Activated T-helper 1 cell treated with anti-CD3 and anti-CD28 coated beads, Interleukin-12 subunit alpha, Interleukin-12 subunit beta, Interleukin-2, Interleukin-4 antibody, amounts not matched to agents 30 ng/mL and 10 ng/mL and 1 ng/mL, durations not matched to agents 14 hours and 24 hours and 36 hours (primary cell): Measurements from ENCODE around the gene ATAD3C. TPM values are rescaled to one million over a fixed set of nuclear protein-coding genes. Genes with fewer than 3 reads are reported as not detected.
"Not testable (repeated sequence)": the region's sequence is repeated elsewhere in the genome, so short reads cannot be mapped to it uniquely, and the experiment has no call there.

Source experiments
- DNase-seq: peaks from one replicate; pipeline ENCODE4 v3.0.0; 2021; ENCODE audit warnings: low spot score
- H3K27ac Mint-ChIP-seq: one replicate; pipeline ENCODE4 v1.8.0; 2021; ENCODE audit warnings: mild to moderate bottlenecking, mixed read lengths
- H3K27me3 Mint-ChIP-seq: one replicate; pipeline ENCODE4 v1.8.0; 2022; ENCODE audit warnings: mild to moderate bottlenecking, moderate library complexity, mixed read lengths; ENCODE audit not compliant: insufficient read depth
- H3K36me3 Mint-ChIP-seq: one replicate; pipeline ENCODE4 v1.8.0; 2021; ENCODE audit warnings: low read depth, mixed read lengths
- H3K4me1 Mint-ChIP-seq: one replicate; pipeline ENCODE4 v1.8.0; 2021; ENCODE audit warnings: low read depth, mixed read lengths
- H3K4me3 Mint-ChIP-seq: one replicate; pipeline ENCODE4 v1.8.0; 2021; ENCODE audit warnings: mild to moderate bottlenecking, moderate library complexity, mixed read lengths
- H3K9me3 Mint-ChIP-seq: one replicate; pipeline ENCODE4 v1.8.0; 2021; ENCODE audit warnings: mixed read lengths
- intact Hi-C: fragments of 100-400 bp; cut with micrococcal nuclease; formaldehyde crosslinking; loops from one replicate; pipeline ENCODE4 v1.15.1; 2024
- total RNA-seq: library from RNA; stranded (reverse); gene quantifications from 2 replicates; pipeline ENCODE4 v1.2.3, GENCODE V29; 2022

The ATAD3C gene
- total RNA-seq, 1 donor from 2014 or later, result 0.57 TPM

DNA sequence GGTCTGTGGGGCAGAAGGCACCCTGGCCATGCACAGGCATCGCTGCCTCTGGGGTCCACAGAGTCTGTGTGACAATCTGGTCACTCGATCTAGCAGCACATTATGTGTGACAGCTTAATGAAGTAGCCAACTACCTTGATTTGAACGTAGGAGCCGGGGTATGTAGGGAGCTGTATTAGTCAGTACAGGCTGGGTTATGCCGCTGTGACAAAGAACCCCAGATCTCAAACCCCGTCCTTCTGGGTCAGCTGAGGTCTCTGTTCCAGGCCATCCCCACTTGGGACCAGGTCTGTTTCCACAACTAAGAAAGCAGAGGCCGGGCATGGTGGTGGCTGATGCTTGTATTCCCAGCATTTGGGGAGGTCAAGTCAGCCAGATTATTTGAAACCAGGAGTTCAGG lies 13.8 kb downstream of the ATAD3C start:
- Mint-ChIP-seq H3K27ac (no peak overlapping the region), H3K27me3 (no peaks in the 10 kb centered on the region), H3K36me3 (no peaks in the 10 kb centered on the region), H3K9me3 (no peaks in the 10 kb centered on the region), H3K4me3 (no peak overlapping the region), H3K4me1 (no peaks in the 10 kb centered on the region)
- intact Hi-C loops, result no loop called here
- no peak for DNase-seq

DNA sequence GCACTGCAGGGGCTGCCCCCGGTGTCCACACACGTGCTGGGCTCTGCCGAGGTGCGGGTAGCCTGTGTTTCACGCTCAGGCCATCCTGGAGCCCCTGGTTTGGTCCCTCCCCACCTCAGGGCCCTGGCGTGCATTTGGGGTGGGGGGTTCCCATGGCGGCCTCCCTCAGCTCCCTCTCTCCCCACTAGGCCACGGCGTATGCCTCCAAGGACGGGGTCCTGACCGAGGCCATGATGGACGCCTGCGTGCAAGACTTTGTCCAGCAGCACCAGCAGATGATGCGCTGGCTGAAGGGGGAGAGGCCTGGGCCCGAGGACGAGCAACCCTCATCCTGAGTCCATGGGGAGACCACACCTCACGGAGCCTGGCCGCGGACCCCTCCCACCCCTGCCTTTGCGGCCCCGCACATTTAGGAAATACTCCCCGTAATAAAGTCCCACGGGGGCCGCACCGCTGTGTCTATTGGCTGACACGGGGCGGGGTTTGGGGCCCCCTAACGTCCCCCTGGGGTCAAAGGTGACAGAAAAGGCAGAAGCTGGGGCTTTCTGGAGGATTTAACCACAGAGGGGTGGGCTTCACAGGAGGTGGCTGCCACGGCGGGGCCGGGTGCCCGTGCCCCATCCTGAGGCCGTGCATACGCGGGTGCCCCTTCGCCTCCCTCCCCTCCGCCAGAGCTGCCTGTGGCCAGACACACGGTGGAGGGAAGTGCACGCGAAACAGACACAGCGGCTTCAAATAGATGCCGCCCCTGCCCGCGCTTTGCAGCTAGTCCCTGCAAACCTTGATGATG lies 18.9 kb downstream of the ATAD3C start:
- H3K27ac Mint-ChIP-seq, H3K9me3 Mint-ChIP-seq, H3K27me3 Mint-ChIP-seq, DNase-seq, H3K36me3 Mint-ChIP-seq, H3K4me3 Mint-ChIP-seq, intact Hi-C loops: not testable (repeated sequence)
- H3K4me1 Mint-ChIP-seq, result peaks cover 10% of the 10 kb centered on the region

DNA sequence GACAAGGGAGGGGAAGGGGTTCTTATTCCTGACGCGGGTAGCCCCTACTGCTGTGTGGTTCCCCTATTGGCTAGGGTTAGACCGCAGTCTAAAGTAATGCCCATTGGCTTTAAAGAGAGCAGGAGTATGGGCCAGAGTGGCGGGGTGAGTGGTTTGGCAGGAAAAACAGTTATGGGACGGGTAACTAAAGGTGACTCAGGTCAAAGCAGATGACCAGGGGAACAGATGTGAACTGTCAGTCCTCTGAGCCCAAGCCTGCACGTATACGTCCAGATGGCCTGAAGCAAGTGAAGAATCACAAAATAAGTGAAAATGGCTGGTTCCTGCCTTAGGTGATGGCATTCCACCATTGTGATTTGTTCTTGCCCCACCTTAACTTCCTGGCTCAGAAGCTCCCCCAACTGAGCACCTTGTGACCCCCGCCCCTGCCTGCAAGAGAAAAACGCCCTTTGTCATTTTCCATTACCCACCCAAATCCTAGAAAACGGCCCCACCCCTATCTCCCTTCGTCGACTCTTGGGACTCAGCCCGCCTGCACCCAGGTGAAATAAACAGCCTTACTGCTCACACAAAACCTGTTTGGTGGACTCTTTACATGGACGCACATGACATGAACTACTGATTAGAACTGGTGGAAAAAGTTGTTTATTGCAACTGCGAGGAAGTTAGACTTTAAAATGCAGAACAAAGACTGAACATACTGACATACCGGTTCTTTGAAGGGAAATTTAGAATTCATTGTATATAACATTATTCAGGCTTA lies 21.3 kb downstream of the ATAD3C start:
- Mint-ChIP-seq H3K27ac (peak overlapping the region; percentile 86), H3K36me3 (peaks cover 2% of the 10 kb centered on the region), H3K4me3 (peak overlapping the region; percentile 88), H3K27me3 (no peaks in the 10 kb centered on the region), H3K9me3 (no peaks in the 10 kb centered on the region), H3K4me1 (peaks cover 10% of the 10 kb centered on the region)
- DNase-seq, result no peak
- intact Hi-C loops, result loop anchor here (1.0 to 2.0 kb wide), 7 partner anchors 34 to 188 kb away; partner anchors contain the start of genes AURKAIP1, CCNL2, CDK11B and MIB2

DNA sequence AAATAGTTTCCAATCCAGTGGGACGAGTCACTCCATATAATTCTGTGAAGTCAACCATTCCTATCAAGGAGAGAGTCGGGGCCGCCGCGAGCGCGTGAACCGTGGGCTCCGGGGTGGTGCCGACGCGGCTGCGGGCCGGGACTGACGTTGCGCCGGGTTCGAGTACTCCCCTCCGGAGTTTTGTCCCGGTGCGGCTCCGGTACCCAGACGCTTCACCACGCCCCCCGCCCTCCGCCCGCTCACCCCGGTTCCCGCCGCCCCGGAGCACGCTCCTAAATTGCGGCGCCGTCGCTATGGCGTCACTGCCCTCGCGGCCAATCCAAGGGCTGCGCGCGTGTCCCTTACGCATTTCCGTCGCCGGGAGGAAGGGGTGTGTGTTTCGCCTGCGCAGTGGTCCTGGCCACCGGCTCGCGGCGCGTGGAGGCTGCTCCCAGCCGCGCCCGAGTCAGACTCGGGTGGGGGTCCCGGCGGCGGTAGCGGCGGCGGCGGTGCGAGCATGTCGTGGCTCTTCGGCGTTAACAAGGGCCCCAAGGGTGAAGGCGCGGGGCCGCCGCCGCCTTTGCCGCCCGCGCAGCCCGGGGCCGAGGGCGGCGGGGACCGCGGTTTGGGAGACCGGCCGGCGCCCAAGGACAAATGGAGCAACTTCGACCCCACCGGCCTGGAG lies 22.0 kb downstream of the ATAD3C start, which contains the start of gene ATAD3B:
Gene ATAD3B, plus strand, starts transcription at position 377 of the 664 bp plus-strand sequence. Its CDS starts 120 bp downstream, at position 497.
- Mint-ChIP-seq H3K4me1 (peaks cover 10% of the 10 kb centered on the region), H3K27ac (peak within 1 kb of the TSS; percentile 86), H3K36me3 (peaks cover 2% of the 10 kb centered on the region), H3K4me3 (peak within 1 kb of the TSS; percentile 88), H3K27me3 (no peaks in the 10 kb centered on the region), H3K9me3 (no peaks in the 10 kb centered on the region)
- intact Hi-C loops, result loop anchor here (1.0 to 2.0 kb wide), 7 partner anchors 33 to 188 kb away; partner anchors contain the start of genes AURKAIP1, CCNL2, CDK11B and MIB2
- DNase-seq, result peak; percentile 92

DNA sequence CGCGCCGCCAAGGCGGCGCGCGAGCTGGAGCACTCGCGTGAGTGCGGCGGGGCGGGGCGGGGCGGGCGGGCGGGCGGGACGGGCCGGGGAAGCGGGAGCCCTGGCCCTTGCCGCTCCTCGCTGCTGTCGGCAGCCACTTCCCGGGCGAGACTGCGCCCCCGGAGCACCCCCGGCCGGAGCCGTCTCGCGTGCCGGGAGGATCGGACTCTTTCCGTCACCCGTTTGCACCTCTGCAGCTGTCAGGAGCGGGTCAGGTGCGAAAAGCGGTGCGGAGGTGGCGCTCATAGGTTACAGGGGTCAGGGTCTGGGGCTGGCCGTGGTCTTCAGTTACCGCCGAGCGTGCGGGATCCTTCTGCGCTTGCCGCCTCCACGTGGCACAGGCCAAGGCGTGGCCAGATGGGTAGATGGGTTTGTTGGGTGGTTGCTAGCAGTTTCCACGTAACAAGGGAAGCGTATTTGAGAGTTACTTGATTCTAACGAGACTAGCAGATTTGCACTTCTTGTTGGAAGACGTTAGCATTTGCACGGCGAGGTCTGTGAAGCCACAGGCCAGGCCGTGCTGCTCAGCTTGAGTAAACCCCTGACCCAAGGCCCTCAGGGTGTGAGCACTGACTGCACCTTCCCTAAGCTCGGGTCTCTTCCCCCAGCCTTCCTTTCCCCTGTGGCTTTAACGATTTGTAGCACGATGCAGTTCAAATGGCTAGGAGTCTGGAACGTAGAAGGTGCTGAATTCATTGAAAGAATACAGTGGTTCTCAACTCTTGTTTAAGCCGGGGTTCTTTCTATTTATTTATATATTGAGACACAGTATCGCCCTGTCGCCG lies 22.8 kb downstream of the ATAD3C start:
- DNase-seq, result peak; percentile 6
- Mint-ChIP-seq H3K4me1 (peaks cover 10% of the 10 kb centered on the region), H3K4me3 (peak overlapping the region; percentile 84), H3K27ac (peak overlapping the region; percentile 44)
- H3K36me3 Mint-ChIP-seq, H3K27me3 Mint-ChIP-seq, intact Hi-C loops, H3K9me3 Mint-ChIP-seq: not testable (repeated sequence)

DNA sequence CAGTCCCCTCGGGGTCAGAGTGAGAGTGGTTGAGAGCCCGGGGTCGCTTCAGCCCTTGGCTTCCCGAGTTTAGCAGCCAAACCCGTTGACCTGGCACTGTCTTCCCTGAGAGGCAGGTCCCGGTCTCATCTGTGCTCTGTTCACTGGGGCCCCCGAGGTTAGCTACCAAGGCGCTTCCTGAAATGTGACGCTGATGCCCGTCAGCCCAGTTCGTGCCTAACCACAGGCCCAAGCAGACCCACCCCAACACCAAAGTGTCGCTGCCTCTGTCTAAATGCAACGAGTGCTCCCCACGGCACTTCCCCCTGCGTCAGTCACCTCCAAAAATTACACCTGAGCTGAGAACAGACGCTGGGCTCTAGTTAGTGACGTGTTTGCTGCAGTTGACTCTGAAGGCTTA lies 26.5 kb downstream of the ATAD3C start:
- DNase-seq, intact Hi-C loops, H3K27me3 Mint-ChIP-seq, H3K27ac Mint-ChIP-seq, H3K9me3 Mint-ChIP-seq, H3K4me1 Mint-ChIP-seq, H3K4me3 Mint-ChIP-seq: not testable (repeated sequence)
- H3K36me3 Mint-ChIP-seq, result peaks cover 14% of the 10 kb centered on the region

DNA sequence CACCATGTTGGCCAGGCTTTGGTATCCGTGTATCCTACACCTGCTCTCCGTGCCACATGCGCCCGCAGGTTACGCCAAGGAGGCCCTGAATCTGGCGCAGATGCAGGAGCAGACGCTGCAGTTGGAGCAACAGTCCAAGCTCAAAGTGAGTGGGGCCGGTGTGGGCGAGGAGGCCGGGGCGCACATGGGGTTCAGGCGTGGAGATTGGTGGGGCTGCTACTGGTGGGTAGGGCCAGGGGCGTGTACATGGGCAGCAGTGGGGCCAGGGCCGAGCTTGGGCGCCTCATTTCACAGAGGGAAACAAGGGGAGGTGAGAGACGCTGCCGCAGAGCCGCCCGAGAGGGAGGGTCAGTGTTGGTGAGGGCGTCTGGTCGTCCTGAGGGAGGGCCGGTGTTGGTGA lies 27.7 kb downstream of the ATAD3C start:
- intact Hi-C loops, result no loop called here
- no peaks in the 10 kb centered on the region for H3K27me3 Mint-ChIP-seq
- H3K4me1 Mint-ChIP-seq, result no peaks in the 10 kb centered on the region
- no peak overlapping the region for H3K27ac Mint-ChIP-seq
- DNase-seq, result no peak
- peaks cover 17% of the 10 kb centered on the region for H3K36me3 Mint-ChIP-seq
- no peaks in the 10 kb centered on the region for H3K9me3 Mint-ChIP-seq
- H3K4me3 Mint-ChIP-seq, result no peak overlapping the region

DNA sequence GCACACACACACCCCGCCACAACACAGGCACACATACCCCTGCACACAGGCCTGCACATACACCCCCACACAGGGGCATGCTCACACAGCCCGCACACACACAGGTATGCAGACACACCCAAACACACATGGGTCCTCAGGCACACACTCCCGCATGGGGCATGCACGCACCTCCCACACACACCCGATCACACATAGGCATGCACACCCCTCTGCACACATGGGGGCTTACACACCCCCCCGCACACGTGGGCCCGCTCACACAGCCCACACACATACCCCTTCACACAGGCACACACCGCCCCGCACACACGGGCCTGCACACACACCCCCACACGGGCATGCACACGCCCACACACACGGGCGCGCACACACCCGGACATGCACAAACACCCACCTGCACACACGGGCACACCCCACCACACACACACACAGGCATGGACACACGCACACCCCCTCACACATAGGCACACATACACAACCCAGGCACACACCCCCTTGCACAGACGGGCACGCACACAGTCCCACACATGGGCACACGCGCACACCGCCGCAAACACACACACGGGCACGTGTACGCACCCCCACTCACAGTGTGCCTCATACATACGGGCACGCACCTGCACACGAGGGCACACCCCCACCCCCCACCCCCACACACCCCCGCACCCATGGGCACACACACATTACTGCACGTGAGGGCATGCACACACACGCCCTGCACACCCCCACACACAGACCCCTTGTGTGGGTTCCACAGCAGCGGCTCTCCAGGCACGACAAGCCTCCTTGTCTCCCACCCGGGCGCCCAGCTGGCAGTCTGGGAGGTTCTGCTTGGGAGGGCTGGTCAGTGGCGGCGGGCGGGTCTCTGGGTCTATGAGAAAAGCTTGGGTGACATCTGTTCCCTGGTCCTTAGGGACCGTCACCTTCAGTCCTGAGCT lies 30.3 kb downstream of the ATAD3C start:
- H3K9me3 Mint-ChIP-seq, result no peaks in the 10 kb centered on the region
- intact Hi-C loops, result no loop called here
- peaks cover 22% of the 10 kb centered on the region for H3K36me3 Mint-ChIP-seq
- no peak overlapping the region for H3K4me3 Mint-ChIP-seq
- H3K4me1 Mint-ChIP-seq, result no peaks in the 10 kb centered on the region
- no peaks in the 10 kb centered on the region for H3K27me3 Mint-ChIP-seq
- no peak for DNase-seq
- H3K27ac Mint-ChIP-seq, result no peak overlapping the region

DNA sequence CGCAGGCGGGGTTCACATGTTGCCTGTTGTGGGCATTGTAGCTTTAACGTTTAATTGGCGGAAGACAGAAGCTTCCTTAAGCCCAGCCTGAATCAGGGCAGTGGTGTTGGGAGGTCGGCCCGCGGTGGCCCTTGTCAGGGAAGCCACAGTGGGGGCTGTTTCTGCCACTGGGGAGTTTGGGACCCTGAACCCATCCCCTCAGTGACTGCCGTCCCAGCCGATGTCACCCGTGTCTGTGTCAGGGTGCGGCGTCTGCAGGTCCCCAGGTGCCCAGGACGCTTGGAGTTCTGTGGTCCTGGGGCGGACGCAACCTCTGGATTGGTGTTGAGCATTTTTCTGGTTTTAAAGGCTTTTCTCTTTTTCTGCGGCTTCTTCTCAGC lies 31.0 kb downstream of the ATAD3C start:
- H3K27me3 Mint-ChIP-seq, H3K4me3 Mint-ChIP-seq, H3K27ac Mint-ChIP-seq, H3K9me3 Mint-ChIP-seq, DNase-seq, H3K4me1 Mint-ChIP-seq, intact Hi-C loops: not testable (repeated sequence)
- H3K36me3 Mint-ChIP-seq, result peaks cover 21% of the 10 kb centered on the region

DNA sequence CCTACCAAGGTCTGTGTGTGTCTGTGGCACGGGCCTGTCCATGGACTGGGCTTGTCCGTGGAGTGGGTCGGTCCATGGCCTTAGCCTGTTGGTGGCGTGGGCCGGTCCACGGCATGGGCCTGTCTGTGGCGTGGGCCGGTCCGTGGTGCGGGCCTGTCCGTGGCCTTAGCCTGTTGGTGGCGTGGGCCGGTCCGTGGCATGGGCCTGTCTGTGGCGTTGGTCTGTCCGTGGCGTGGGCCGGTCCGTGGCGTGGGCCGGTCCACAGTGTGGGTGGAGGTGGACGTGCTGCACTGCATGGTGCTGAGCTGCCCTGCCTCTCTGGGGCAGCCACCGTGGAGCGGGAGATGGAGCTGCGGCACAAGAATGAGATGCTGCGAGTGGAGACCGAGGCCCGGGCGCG lies 32.3 kb downstream of the ATAD3C start:
- intact Hi-C loops, DNase-seq, H3K4me1 Mint-ChIP-seq, H3K9me3 Mint-ChIP-seq, H3K27me3 Mint-ChIP-seq, H3K27ac Mint-ChIP-seq, H3K4me3 Mint-ChIP-seq: not testable (repeated sequence)
- peaks cover 21% of the 10 kb centered on the region for H3K36me3 Mint-ChIP-seq

DNA sequence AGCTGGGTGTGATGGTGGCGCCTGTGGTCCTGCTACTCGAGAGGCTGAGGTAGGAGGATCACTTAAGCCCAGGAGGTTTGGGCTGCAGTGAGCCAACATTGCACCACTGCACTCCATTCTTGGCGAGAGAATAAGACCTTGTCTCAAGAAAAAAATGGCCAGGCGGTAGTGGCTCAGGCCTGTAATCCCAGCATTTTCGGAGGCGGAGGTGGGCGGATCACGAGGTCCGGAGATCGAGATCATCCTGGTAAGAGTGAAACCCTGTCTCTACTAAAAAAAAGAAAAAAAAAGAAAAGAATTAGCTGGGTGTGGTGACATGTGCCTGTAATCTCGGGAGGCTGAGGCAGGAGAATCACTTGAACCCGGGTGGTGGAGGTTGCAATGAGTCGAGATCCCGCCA lies 33.4 kb downstream of the ATAD3C start:
- H3K9me3 Mint-ChIP-seq, result no peaks in the 10 kb centered on the region
- H3K27me3 Mint-ChIP-seq, result no peaks in the 10 kb centered on the region
- no peak overlapping the region for H3K4me3 Mint-ChIP-seq
- H3K36me3 Mint-ChIP-seq, result peaks cover 20% of the 10 kb centered on the region
- H3K27ac Mint-ChIP-seq, result no peak overlapping the region
- no peaks in the 10 kb centered on the region for H3K4me1 Mint-ChIP-seq
- intact Hi-C loops, result no loop called here
- no peak for DNase-seq
